Activated CD8-positive, alpha-beta memory T cell treated with anti-CD3 and anti-CD28 coated beads for 48 hours (primary cell): ENCODE results near the gene ADD3.
A peak's percentile ranks its signal among the peaks of the same experiment; 100 is the strongest.

Experiments used
- DNase-seq, 3 experiments: peaks; one replicate each; pipeline ENCODE4 v3.0.0-alpha.2; 2020; ENCODE audit warnings: low read depth in 2 of 3, low spot score in 2 of 3

ADD3 gene

DNA sequence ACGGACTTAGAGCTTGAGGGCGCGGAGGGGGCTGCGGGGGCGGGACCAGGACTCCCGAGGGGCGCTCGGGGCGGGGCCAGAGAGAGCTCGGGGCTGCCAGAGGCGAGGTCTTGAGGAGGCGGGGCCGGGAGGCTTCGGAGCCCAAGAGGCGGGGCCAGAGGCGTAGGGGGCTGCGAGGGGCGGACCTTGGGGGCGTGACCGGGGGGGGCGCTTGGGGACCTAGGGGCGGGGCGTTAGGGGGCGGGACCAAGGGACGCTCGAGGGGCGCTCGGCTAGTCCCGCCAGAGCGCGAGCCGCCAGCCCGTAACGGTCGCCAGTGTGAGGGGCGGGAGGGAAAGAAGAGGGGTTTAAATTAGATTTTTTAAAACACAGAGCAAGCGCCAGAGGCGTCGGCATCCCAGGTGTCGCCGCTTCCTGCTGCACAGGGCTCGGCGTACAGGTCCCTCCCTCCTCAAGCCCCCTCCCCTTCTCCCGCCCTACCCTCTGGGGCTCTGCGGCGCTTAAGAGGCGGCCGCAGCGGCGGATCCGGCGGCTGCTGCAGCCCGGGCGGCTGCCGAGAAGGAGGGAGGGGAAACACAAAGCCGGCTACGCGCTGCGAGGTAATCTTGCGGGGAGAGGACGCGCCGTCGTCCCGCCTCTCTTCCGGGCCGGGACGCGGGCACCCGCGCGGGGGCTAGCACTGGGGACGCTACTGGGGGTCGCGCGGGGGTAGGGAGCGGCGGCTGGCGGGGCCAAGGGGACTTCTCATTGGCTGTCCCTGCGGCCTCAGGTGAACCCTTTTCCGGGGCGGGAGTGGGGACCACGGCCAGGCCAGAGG is at the start of gene ADD3:
ADD3 (plus strand) TSS at position 284 of the 817 bp plus-strand sequence. CDS start 92,670 bp downstream, outside the sequence.
- peak; percentile 79 to 95 (median 86) for DNase-seq

DNA sequence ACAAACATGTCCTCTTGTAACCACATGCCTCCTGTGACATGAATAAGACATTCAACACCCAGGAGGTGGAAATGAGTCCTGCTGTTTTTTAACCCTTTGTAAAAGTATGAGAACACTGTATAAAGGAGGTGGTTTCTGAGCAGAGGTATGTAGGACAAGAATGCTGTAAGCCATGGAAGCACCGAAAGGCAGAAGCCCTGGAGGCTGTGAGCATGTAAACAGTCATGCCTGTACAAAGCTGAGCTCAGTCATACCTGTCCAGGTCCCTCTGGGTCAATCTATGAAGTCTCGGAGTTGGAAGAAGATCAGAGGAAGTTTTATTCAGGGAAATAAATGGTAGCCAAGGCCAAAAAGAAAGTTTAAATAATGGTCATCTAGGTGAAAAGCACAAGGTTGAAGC is 49.7 kb upstream of the ADD3 start:
- DNase-seq = no peak

GRCh38 chr10:109959259-109960145 is 48.3 kb upstream of the ADD3 start:
- no peak for DNase-seq

- DNase-seq = no peak
These were observed 47.1 kb upstream of the ADD3 start for GRCh38 chr10:109960682-109961081.

DNA sequence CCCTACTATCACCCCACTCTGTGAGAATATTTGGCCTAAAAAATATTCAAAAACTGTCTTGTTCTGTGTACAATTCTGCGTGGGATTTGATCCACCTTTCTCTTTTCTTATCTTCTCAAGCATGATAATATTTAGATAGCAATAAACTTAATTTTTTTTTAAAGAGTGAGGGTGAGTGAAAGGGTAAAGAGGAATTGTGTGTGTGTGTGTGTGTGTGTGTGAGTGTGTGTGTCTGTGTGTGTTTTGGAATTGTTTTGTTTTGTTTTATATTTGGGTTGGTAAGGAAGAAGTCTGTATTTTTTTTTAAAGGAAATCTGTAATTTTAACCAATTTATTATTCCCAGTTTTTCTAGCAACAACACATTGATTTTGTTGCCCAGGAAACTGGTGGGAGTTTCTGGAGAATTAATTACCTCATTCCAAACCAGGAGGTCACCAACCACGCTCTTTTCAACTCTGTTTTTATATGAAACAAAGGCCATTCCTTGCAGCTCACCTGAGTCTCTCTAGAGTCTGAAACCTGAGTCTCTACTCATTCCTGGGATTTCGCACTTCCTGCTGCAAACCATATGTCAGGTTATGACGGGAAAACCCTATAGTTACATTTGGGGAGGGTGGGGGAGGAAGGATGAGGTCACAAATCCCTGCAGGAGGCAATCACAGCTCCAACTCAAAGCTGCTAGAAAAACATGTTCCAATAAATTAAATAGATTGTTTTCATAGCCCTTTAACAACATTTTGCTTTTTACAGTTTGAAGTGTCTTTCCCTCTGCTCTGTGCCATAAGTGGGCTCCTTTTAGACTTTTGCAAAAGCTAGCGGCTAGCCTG is 46.4 kb upstream of the ADD3 start:
- no peak for DNase-seq

- DNase-seq = no peak
These were observed 45.5 kb upstream of the ADD3 start for GRCh38 chr10:109962247-109962646.

DNA sequence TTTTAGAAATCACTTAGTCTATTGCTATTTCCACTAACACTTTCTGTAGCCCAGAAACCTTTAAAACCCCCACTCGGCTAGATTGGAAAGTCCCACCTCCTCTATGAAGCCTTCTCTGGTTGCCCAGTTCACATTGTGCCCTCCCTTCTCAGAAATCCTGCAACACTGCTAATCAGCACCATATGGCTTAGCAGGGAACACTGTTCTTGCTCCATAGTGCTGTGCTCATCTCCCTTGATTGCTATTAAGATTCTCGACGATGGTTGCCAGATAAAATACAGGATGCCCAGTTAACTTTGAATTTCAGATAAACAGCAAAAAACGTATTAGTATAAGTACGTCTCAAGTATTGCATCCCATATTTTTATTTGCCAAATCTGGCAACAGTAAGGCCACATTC is 44.3 kb upstream of the ADD3 start:
- DNase-seq = no peak

GRCh38 chr10:109964318-109964717 is 43.5 kb upstream of the ADD3 start:
- DNase-seq = no peak

- DNase-seq = no peak
These were observed 40.6 kb upstream of the ADD3 start for GRCh38 chr10:109966961-109967738.

DNA sequence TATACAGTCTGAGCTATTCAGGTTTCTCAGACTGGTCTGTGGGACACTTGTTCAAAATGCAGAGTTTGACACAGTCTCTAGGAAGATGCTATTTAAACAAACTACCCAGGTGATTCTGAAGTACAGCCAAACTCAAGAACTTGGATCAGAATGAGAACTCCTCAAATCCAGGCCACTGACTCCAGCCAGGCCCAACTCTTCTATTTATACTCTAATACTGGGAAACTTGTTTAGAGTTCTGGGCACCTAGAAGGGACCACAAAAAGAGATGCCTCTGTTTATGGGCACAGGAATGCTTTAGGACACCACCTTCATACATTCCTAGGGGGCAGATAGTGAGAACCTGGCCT is 40.1 kb upstream of the ADD3 start:
- no peak for DNase-seq

GRCh38 chr10:109968953-109969759 is 38.6 kb upstream of the ADD3 start:
- DNase-seq = no peak

DNA sequence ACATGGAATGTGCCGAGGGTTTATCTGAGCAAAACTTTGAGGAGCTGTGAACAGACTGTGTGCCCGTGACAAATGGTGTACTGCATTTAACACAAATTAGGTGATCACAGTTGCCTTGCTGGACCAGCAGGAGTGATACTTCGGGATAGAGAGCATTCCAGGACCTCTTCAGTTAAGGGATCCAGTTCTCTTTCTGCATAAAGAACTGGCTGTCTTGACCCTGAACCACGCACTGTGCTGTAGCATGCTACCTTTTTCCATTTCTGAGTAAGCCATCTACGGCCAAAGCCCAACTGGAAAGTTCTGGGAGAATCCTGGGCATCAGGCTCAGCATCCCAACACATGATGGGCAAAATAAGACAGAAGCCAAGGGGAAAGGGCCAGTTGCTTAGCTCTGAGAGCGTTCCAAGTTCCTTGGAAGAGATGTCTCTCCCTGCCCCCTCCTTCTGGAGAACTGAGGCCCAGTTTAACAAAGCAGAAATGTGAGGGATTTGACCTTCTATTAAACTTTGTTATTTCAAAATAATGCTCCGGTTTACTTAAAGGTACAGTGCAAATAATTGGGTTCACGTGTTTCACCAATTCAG is 37.9 kb upstream of the ADD3 start:
- no peak for DNase-seq

- no peak for DNase-seq
These were observed 36.1 kb upstream of the ADD3 start for GRCh38 chr10:109971634-109972033.

DNA sequence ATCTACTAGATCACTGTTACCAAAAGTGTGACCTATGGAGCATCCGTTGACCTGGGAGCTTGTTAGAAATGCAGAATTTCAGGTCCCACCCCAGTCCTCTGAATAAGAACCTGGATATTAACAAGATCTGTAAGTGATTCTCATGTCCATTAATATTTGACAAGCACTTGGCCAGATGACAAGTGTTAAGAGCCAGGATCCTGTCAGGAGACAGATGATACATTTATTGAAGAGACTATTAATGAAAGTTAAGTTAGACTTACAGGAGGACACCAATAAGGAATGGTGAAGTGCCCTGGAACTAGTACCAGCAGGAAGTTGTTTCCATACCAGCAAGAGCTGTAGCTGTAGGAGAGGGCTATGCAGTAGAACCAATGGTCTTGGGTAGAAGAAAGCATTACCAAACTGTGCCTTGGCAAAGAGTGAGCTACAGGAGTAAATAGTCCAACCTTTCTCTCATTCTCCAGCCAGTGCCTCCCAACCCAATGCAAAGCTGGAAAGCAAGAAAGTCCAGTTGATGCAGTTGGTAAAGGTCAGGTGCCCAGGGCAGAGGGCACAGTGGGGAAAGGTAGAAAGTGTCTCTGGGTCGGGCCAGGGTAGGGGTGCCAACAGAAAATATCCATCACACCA is 35.3 kb upstream of the ADD3 start:
- DNase-seq = no peak

GRCh38 chr10:109973326-109973829 is 34.4 kb upstream of the ADD3 start:
- DNase-seq = no peak

GRCh38 chr10:109974504-109975191 is 33.1 kb upstream of the ADD3 start:
- DNase-seq = no peak

DNA sequence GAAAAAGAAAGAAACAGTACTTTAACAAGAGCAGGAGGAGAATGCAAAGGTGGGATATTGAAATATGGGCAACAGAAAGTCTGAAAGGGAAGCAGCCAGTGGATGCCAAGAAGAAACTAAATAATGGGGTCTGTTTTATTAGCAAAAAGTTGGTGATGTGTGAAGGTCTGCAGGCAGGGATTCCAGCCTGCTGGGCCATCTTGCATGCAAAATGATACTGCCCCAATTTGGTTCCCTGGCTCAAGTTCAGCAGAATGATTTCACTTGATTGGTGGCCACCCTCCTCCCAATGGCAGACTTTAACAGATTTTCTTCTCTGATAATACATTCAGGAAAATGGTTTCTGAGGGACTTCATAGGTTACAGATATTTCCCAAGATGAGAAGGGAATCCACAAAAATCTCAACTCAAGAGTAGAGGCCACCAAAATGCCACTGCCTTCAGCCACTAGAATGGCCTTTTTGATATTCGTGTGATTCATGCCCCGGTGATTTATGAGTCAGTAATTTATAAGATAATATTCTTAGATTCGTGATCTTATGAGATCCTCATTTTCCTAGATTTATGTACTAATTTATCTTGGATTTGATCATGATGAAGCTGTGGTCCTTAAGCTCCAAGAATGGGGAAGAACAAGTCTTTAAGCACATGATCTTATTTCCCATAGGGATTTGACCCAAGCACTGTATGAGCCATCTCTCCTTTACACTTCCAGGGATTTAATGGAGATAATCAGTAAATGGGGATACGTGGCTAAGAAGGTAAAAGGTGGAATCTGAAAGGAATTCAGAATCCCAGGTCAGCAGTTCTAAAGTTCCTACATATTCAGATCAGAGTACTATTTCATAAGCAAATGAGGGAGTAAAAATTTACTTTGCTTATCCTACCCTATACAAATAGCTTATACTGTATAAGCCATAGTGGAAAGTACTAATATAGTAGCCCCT is 32.3 kb upstream of the ADD3 start:
- DNase-seq = no peak
